ENCODE measurements around the gene CAMTA1. TPM values are rescaled to one million over a fixed set of nuclear protein-coding genes. Genes with fewer than 3 reads are reported as not detected.
A peak's percentile ranks its signal among the peaks of the same experiment; 100 is the strongest.

Gene CAMTA1
- total and polyA plus RNA-seq, 4 donors = 18.0 to 93.5 (median 35.8) TPM

- 89% methylated on average over 3 of the region's 3 CpGs for WGBS
Measured at GRCh38 chr1:6871300-6871972, 86.2 kb downstream of the CAMTA1 start.

GRCh38 chr1:6872573-6873261, 87.5 kb downstream of the CAMTA1 start:
- WGBS = 51% methylated on average over 5 of the region's 5 CpGs
- no peak overlapping the region for H3K4me3 ChIP-seq (ENCODE audit: low read depth in 1 of 3, low read length in 3 of 3)
- no peak overlapping the region for H3K27ac ChIP-seq (ENCODE audit: low read depth in 1 of 2, low read length in 2 of 2)
- no peaks in the 10 kb centered on the region for H3K27me3 ChIP-seq (ENCODE audit: control insufficient read depth in 4 of 4, insufficient read depth in 4 of 4, low read length in 3 of 4)
- no peaks in the 10 kb centered on the region for H3K9me3 ChIP-seq (ENCODE audit: control insufficient read depth in 4 of 4, low read length in 3 of 4)
- no peak overlapping the region for H3K9ac ChIP-seq (ENCODE audit: low read depth in 1 of 2, low read length in 2 of 2)
- H3K4me1 ChIP-seq (ENCODE audit: control insufficient read depth in 4 of 4, insufficient read depth in 4 of 4, low read length in 3 of 4) = peaks cover 0 to 8% (median 2%) of the 10 kb centered on the region in 4 donors
- DNase-seq (ENCODE audit: low spot score) = no peak
- peak in 1 of 2 donors; percentile 7 for TF ChIP-seq RAD21 (IDR thresholded peaks at IDR 0.05)
- TF ChIP-seq, protein P1, sequence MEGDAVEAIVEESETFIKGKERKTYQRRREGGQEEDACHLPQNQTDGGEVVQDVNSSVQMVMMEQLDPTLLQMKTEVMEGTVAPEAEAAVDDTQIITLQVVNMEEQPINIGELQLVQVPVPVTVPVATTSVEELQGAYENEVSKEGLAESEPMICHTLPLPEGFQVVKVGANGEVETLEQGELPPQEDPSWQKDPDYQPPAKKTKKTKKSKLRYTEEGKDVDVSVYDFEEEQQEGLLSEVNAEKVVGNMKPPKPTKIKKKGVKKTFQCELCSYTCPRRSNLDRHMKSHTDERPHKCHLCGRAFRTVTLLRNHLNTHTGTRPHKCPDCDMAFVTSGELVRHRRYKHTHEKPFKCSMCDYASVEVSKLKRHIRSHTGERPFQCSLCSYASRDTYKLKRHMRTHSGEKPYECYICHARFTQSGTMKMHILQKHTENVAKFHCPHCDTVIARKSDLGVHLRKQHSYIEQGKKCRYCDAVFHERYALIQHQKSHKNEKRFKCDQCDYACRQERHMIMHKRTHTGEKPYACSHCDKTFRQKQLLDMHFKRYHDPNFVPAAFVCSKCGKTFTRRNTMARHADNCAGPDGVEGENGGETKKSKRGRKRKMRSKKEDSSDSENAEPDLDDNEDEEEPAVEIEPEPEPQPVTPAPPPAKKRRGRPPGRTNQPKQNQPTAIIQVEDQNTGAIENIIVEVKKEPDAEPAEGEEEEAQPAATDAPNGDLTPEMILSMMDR (IDR thresholded peaks at IDR 0.05; ENCODE audit: low read depth, low read length, missing input control) = peak; percentile 4
- no peak for TF ChIP-seq JUND (IDR thresholded peaks at IDR 0.05)
- TF ChIP-seq YY1 (IDR thresholded peaks at IDR 0.05) = no peak
- TF ChIP-seq HNF4A (conservative IDR thresholded peaks at IDR 0.05) = peak in 1 of 2 donors; percentile 16
- peaks cover 0 to 1% (median 0%) of the 10 kb centered on the region in 4 donors for H3K36me3 ChIP-seq (ENCODE audit: control insufficient read depth in 4 of 4, insufficient read depth in 3 of 4, low read depth in 1 of 4, low read length in 3 of 4)

More at GRCh38 chr1:6871300-6871972, 86.2 kb downstream of the CAMTA1 start:
- no peak for DNase-seq (ENCODE audit: low spot score)
- H3K27ac ChIP-seq (ENCODE audit: low read depth in 1 of 2, low read length in 2 of 2) = no peak overlapping the region
- H3K27me3 ChIP-seq (ENCODE audit: control insufficient read depth in 4 of 4, insufficient read depth in 4 of 4, low read length in 3 of 4) = no peaks in the 10 kb centered on the region
- H3K36me3 ChIP-seq (ENCODE audit: control insufficient read depth in 4 of 4, insufficient read depth in 3 of 4, low read depth in 1 of 4, low read length in 3 of 4) = peaks cover 0 to 1% (median 0%) of the 10 kb centered on the region in 4 donors
- no peak overlapping the region for H3K9ac ChIP-seq (ENCODE audit: low read depth in 1 of 2, low read length in 2 of 2)
- TF ChIP-seq, protein P2, sequence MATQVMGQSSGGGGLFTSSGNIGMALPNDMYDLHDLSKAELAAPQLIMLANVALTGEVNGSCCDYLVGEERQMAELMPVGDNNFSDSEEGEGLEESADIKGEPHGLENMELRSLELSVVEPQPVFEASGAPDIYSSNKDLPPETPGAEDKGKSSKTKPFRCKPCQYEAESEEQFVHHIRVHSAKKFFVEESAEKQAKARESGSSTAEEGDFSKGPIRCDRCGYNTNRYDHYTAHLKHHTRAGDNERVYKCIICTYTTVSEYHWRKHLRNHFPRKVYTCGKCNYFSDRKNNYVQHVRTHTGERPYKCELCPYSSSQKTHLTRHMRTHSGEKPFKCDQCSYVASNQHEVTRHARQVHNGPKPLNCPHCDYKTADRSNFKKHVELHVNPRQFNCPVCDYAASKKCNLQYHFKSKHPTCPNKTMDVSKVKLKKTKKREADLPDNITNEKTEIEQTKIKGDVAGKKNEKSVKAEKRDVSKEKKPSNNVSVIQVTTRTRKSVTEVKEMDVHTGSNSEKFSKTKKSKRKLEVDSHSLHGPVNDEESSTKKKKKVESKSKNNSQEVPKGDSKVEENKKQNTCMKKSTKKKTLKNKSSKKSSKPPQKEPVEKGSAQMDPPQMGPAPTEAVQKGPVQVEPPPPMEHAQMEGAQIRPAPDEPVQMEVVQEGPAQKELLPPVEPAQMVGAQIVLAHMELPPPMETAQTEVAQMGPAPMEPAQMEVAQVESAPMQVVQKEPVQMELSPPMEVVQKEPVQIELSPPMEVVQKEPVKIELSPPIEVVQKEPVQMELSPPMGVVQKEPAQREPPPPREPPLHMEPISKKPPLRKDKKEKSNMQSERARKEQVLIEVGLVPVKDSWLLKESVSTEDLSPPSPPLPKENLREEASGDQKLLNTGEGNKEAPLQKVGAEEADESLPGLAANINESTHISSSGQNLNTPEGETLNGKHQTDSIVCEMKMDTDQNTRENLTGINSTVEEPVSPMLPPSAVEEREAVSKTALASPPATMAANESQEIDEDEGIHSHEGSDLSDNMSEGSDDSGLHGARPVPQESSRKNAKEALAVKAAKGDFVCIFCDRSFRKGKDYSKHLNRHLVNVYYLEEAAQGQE (IDR thresholded peaks at IDR 0.05) = no peak
- peak; percentile 76 for TF ChIP-seq NR2F2 (IDR thresholded peaks at IDR 0.05)
- no peak for TF ChIP-seq ZBTB33 (IDR thresholded peaks at IDR 0.05)
- no peak for TF ChIP-seq HNF4A (conservative IDR thresholded peaks at IDR 0.05)
- TF ChIP-seq HNF4G (IDR thresholded peaks at IDR 0.05) = no peak
- TF ChIP-seq FOXA2 (IDR thresholded peaks at IDR 0.05) = no peak
- TF ChIP-seq RXRA (IDR thresholded peaks at IDR 0.05) = no peak
- TF ChIP-seq, protein P3, sequence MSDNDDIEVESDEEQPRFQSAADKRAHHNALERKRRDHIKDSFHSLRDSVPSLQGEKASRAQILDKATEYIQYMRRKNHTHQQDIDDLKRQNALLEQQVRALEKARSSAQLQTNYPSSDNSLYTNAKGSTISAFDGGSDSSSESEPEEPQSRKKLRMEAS (IDR thresholded peaks at IDR 0.05) = no peak
- TF ChIP-seq FOXA1 (IDR thresholded peaks at IDR 0.05) = no peak
- peaks cover 0 to 8% (median 2%) of the 10 kb centered on the region in 4 donors for H3K4me1 ChIP-seq (ENCODE audit: control insufficient read depth in 4 of 4, insufficient read depth in 4 of 4, low read length in 3 of 4)
- H3K9me3 ChIP-seq (ENCODE audit: control insufficient read depth in 4 of 4, low read length in 3 of 4) = no peaks in the 10 kb centered on the region
- no peak overlapping the region for H3K4me3 ChIP-seq (ENCODE audit: low read depth in 1 of 3, low read length in 3 of 3)

Measured in liver (tissue), 9 donors.